ENCODE measurements around the gene RHBDL2. TPM values are rescaled to one million over a fixed set of nuclear protein-coding genes. Genes with fewer than 3 reads are reported as not detected.
"Not testable (repeated sequence)": the region's sequence is repeated elsewhere in the genome, so short reads cannot be mapped to it uniquely, and the experiment has no call there.

The RHBDL2 gene
- total and polyA plus RNA-seq, 2 experiments from 2014 or later: 0.90 to 1.2 TPM

DNA sequence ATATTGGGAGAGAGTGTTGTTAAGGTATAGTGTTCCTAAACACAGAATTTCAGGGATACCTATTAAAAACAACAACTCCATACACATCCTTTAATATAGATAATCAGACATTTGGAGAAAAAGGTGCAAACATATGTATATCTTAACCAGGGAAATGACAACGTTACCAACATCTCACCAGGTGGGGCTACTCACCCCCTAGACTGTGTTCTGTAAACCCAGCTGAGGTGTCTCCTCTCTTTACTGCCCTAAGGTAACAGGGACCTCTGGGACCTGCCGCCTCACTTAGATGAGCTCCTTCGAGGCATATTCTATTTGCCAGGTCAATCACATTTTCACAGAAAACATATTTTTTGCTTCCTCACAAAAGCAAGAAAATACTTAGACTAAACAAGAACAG lies 95.4 kb downstream of the RHBDL2 start:
- H3K27me3 Mint-ChIP-seq (ENCODE audit: insufficient read depth, low read depth, poor library complexity): no peaks in the 10 kb centered on the region
- Histone ChIP-seq H4K20me1 (replicated peaks; ENCODE audit: insufficient read depth) (0 out of 2 replicates have a peak, but pooled peaks cover 3% of the 10 kb centered on the region), H3K27me3 (ENCODE audit: insufficient read depth) (no peaks in the 10 kb centered on the region), H3F3A (replicated peaks; ENCODE audit: low read depth) (no peaks in the 10 kb centered on the region), H3K79me2 (replicated peaks; ENCODE audit: insufficient read depth) (no peaks in the 10 kb centered on the region; the same call in 1 of the 2 replicates), H3K36me3 (ENCODE audit: insufficient read depth) (peaks cover 10% of the 10 kb centered on the region; the same call in 1 of the 2 replicates), H3K4me3 (no peak overlapping the region), H3K27ac (ENCODE audit: low read depth) (no peak overlapping the region), H3K4me1 (ENCODE audit: insufficient read depth) (0 out of 2 replicates have a peak, but pooled peaks cover 3% of the 10 kb centered on the region), H2AFZ (no peak overlapping the region), H3K4me2 (no peak overlapping the region), H3K9me2 (ENCODE audit: insufficient read depth) (no peaks in the 10 kb centered on the region)
- H3K27ac Mint-ChIP-seq: no peak overlapping the region
- peaks cover 46% of the 10 kb centered on the region for H3K36me3 Mint-ChIP-seq (ENCODE audit: low read depth)
- no peaks in the 10 kb centered on the region for H3K9me3 Mint-ChIP-seq
- no peak; the same call in 2 of the 3 replicates for ATAC-seq
- DNase-seq (ENCODE audit: low spot score): no peak
- TF ChIP-seq, protein P1, sequence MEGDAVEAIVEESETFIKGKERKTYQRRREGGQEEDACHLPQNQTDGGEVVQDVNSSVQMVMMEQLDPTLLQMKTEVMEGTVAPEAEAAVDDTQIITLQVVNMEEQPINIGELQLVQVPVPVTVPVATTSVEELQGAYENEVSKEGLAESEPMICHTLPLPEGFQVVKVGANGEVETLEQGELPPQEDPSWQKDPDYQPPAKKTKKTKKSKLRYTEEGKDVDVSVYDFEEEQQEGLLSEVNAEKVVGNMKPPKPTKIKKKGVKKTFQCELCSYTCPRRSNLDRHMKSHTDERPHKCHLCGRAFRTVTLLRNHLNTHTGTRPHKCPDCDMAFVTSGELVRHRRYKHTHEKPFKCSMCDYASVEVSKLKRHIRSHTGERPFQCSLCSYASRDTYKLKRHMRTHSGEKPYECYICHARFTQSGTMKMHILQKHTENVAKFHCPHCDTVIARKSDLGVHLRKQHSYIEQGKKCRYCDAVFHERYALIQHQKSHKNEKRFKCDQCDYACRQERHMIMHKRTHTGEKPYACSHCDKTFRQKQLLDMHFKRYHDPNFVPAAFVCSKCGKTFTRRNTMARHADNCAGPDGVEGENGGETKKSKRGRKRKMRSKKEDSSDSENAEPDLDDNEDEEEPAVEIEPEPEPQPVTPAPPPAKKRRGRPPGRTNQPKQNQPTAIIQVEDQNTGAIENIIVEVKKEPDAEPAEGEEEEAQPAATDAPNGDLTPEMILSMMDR (conservative IDR thresholded peaks at IDR 0.05; ENCODE audit: low read depth in 2 of 2): peak in 1 of 2 experiments; percentile 45; a peak in 2 of 4 replicates
- no peak for TF ChIP-seq ZNF114 (CRISPR knock-in tag; IDR thresholded peaks at IDR 0.05)
- H3K4me3 Mint-ChIP-seq: no peak overlapping the region
- no peaks in the 10 kb centered on the region for H3K4me1 Mint-ChIP-seq

DNA sequence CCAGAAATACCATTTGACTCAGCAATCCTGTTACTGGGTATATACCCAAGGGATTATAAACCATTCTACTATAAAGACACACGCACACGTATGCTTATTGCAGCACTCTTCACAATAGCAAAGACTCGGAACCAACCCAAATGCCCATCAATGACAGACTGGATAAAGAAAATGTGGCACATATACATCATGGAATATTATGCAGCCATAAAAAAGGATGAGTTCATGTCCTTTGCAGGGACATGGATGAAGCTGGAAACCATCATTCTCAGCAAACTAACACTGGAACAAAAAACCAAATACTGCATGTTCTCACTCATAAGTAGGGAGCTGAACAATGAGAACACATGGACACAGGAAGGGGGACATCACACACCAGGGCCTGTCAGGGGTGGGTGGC lies 96.5 kb downstream of the RHBDL2 start:
- not testable (repeated sequence) for H2AFZ ChIP-seq; H3K4me1 Mint-ChIP-seq; H3K27ac ChIP-seq (ENCODE audit: low read depth); H3K4me3 Mint-ChIP-seq; H3K4me2 ChIP-seq; H4K20me1 ChIP-seq (replicated peaks; ENCODE audit: insufficient read depth); ATAC-seq; H3K27me3 Mint-ChIP-seq (ENCODE audit: insufficient read depth, low read depth, poor library complexity); H3K27me3 ChIP-seq (ENCODE audit: insufficient read depth); H3K4me3 ChIP-seq; H3K9me3 Mint-ChIP-seq; DNase-seq (ENCODE audit: low spot score); H3K9me2 ChIP-seq (ENCODE audit: insufficient read depth); H3K27ac Mint-ChIP-seq; H3K79me2 ChIP-seq (replicated peaks; ENCODE audit: insufficient read depth); H3F3A ChIP-seq (replicated peaks; ENCODE audit: low read depth); H3K4me1 ChIP-seq (ENCODE audit: insufficient read depth); H3K36me3 ChIP-seq (ENCODE audit: insufficient read depth)
- H3K36me3 Mint-ChIP-seq (ENCODE audit: low read depth): peaks cover 37% of the 10 kb centered on the region

- H3K27me3 Mint-ChIP-seq (ENCODE audit: insufficient read depth, low read depth, poor library complexity): peaks cover 7% of the 10 kb centered on the region
- Histone ChIP-seq H3K4me2 (no peak overlapping the region), H3K36me3 (ENCODE audit: insufficient read depth) (0 out of 2 replicates have a peak, but pooled peaks cover 6% of the 10 kb centered on the region), H3K27ac (ENCODE audit: low read depth) (no peak overlapping the region), H3K4me1 (ENCODE audit: insufficient read depth) (peaks cover 9% of the 10 kb centered on the region; the same call in 1 of the 2 replicates), H3K79me2 (replicated peaks; ENCODE audit: insufficient read depth) (no peaks in the 10 kb centered on the region; the same call in 1 of the 2 replicates), H3K4me3 (no peak overlapping the region), H4K20me1 (replicated peaks; ENCODE audit: insufficient read depth) (0 out of 2 replicates have a peak, but pooled peaks cover 3% of the 10 kb centered on the region), H3F3A (replicated peaks; ENCODE audit: low read depth) (no peaks in the 10 kb centered on the region), H3K27me3 (ENCODE audit: insufficient read depth) (no peaks in the 10 kb centered on the region), H3K9me2 (ENCODE audit: insufficient read depth) (no peaks in the 10 kb centered on the region), H2AFZ (no peak overlapping the region)
- no peaks in the 10 kb centered on the region for H3K9me3 Mint-ChIP-seq
- ATAC-seq (no peak), DNase-seq (ENCODE audit: low spot score) (no peak)
- H3K36me3 Mint-ChIP-seq (ENCODE audit: low read depth): peaks cover 35% of the 10 kb centered on the region
- H3K4me3 Mint-ChIP-seq: no peak overlapping the region
- peaks cover 11% of the 10 kb centered on the region; the same call in 2 of the 3 replicates for H3K4me1 Mint-ChIP-seq
- no peak overlapping the region for H3K27ac Mint-ChIP-seq
- TF ChIP-seq, protein P2, sequence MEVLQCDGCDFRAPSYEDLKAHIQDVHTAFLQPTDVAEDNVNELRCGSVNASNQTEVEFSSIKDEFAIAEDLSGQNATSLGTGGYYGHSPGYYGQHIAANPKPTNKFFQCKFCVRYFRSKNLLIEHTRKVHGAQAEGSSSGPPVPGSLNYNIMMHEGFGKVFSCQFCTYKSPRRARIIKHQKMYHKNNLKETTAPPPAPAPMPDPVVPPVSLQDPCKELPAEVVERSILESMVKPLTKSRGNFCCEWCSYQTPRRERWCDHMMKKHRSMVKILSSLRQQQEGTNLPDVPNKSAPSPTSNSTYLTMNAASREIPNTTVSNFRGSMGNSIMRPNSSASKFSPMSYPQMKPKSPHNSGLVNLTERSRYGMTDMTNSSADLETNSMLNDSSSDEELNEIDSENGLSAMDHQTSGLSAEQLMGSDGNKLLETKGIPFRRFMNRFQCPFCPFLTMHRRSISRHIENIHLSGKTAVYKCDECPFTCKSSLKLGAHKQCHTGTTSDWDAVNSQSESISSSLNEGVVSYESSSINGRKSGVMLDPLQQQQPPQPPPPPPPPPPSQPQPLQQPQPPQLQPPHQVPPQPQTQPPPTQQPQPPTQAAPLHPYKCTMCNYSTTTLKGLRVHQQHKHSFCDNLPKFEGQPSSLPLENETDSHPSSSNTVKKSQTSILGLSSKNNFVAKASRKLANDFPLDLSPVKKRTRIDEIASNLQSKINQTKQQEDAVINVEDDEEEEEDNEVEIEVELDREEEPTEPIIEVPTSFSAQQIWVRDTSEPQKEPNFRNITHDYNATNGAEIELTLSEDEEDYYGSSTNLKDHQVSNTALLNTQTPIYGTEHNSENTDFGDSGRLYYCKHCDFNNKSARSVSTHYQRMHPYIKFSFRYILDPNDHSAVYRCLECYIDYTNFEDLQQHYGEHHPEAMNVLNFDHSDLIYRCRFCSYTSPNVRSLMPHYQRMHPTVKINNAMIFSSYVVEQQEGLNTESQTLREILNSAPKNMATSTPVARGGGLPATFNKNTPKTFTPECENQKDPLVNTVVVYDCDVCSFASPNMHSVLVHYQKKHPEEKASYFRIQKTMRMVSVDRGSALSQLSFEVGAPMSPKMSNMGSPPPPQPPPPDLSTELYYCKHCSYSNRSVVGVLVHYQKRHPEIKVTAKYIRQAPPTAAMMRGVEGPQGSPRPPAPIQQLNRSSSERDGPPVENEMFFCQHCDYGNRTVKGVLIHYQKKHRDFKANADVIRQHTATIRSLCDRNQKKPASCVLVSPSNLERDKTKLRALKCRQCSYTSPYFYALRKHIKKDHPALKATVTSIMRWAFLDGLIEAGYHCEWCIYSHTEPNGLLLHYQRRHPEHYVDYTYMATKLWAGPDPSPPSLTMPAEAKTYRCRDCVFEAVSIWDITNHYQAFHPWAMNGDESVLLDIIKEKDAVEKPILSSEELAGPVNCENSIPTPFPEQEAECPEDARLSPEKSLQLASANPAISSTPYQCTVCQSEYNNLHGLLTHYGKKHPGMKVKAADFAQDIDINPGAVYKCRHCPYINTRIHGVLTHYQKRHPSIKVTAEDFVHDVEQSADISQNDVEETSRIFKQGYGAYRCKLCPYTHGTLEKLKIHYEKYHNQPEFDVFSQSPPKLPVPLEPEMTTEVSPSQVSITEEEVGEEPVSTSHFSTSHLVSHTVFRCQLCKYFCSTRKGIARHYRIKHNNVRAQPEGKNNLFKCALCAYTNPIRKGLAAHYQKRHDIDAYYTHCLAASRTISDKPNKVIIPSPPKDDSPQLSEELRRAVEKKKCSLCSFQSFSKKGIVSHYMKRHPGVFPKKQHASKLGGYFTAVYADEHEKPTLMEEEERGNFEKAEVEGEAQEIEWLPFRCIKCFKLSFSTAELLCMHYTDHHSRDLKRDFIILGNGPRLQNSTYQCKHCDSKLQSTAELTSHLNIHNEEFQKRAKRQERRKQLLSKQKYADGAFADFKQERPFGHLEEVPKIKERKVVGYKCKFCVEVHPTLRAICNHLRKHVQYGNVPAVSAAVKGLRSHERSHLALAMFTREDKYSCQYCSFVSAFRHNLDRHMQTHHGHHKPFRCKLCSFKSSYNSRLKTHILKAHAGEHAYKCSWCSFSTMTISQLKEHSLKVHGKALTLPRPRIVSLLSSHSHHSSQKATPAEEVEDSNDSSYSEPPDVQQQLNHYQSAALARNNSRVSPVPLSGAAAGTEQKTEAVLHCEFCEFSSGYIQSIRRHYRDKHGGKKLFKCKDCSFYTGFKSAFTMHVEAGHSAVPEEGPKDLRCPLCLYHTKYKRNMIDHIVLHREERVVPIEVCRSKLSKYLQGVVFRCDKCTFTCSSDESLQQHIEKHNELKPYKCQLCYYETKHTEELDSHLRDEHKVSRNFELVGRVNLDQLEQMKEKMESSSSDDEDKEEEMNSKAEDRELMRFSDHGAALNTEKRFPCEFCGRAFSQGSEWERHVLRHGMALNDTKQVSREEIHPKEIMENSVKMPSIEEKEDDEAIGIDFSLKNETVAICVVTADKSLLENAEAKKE (CRISPR knock-in tag; IDR thresholded peaks at IDR 0.05): no peak
- no peak for TF ChIP-seq REST (IDR thresholded peaks at IDR 0.05; ENCODE audit: unreplicated experiment)
These were observed 101.3 kb downstream of the RHBDL2 start for GRCh38 chr1:38840281-38840680.
